ENCODE results near the gene SPDYA.

- TF ChIP-seq CTCF (IDR thresholded peaks at IDR 0.05) (no peak), POLR2A (IDR thresholded peaks at IDR 0.05) (no peak)
These were observed 45.3 kb downstream of the SPDYA start for GRCh38 chr2:28855977-28856376.
